Muscle of leg (tissue), 11 donors: ENCODE data around the gene MAB21L4. TPM values are rescaled to one million over a fixed set of nuclear protein-coding genes. Genes with fewer than 3 reads are reported as not detected.
"Not testable (repeated sequence)": the region's sequence is repeated elsewhere in the genome, so short reads cannot be mapped to it uniquely, and the experiment has no call there.

Experiments used
- DNase-seq: peaks from one replicate; pipeline ENCODE4 v3.0.0; 2013
- H3K27ac ChIP-seq: one replicate; pipeline ENCODE4 v1.5.1; 2013; ENCODE audit warnings: mild to moderate bottlenecking, low read length, control low read depth
- H3K27me3 ChIP-seq: one replicate; pipeline ENCODE4 v1.6.1; 2013; ENCODE audit warnings: low read length; ENCODE audit not compliant: control insufficient read depth, insufficient read depth
- H3K36me3 ChIP-seq: one replicate; pipeline ENCODE4 v1.6.1; 2013; ENCODE audit warnings: low read length; ENCODE audit not compliant: control insufficient read depth, insufficient read depth
- H3K4me1 ChIP-seq: one replicate; pipeline ENCODE4 v1.6.1; 2013; ENCODE audit warnings: low read length; ENCODE audit not compliant: control insufficient read depth, insufficient read depth
- H3K4me3 ChIP-seq: one replicate; pipeline ENCODE4 v1.5.1; 2013; ENCODE audit warnings: low read length, control low read depth
- H3K9me3 ChIP-seq: replicated peaks from 2 replicates; pipeline ENCODE4 v1.6.1; 2013; ENCODE audit warnings: low read depth, low read length; ENCODE audit not compliant: control insufficient read depth
- WGBS: methylation state at CpG from one replicate; pipeline ENCODE4 v1.1.5; 2013; ENCODE audit warnings: missing lambda C conversion rate; ENCODE audit not compliant: insufficient coverage; 5-methylcytosine and 5-hydroxymethylcytosine counted together
- polyA plus RNA-seq, 8 donors: library from polyadenylated mRNA; unstranded; fragments of 120-200 nt; gene quantifications; one replicate each; pipeline versions ENCODE4 v1.2.1 to v1.2.3, GENCODE V29; 2013; ENCODE audit warnings: inconsistent platforms in 1 of 8, low replicate concordance in 1 of 8; ENCODE audit not compliant: insufficient read length in 8 of 8, insufficient read depth in 1 of 8
- total RNA-seq: library from RNA; stranded (reverse); fragments of 120-200 nt; gene quantifications from one replicate; pipeline ENCODE4 v1.2.4, GENCODE V29; 2013

MAB21L4 gene
- total and polyA plus RNA-seq, 9 donors, result 0.06 to 2.4 (median 0.36) TPM; not detected in 4

- H3K27ac ChIP-seq, result no peak overlapping the region
- H3K27me3 ChIP-seq, result peaks cover 6% of the 10 kb centered on the region
- DNase-seq, result no peak
- H3K4me3 ChIP-seq, result no peak overlapping the region
- H3K36me3 ChIP-seq, result no peaks in the 10 kb centered on the region
- peaks cover 8% of the 10 kb centered on the region for H3K9me3 ChIP-seq
- peaks cover 5% of the 10 kb centered on the region for H3K4me1 ChIP-seq
- 83% methylated on average over 5 of the region's 8 CpGs for WGBS
Measured at GRCh38 chr2:240855670-240856069, 40.3 kb downstream of the MAB21L4 start.

- WGBS, result 87% methylated on average over 14 of the region's 15 CpGs
Measured at GRCh38 chr2:240852671-240853314, 43.2 kb downstream of the MAB21L4 start.

GRCh38 chr2:240851078-240851991 lies 44.6 kb downstream of the MAB21L4 start:
- Histone ChIP-seq H3K27ac (no peak overlapping the region), H3K9me3 (peaks cover 8% of the 10 kb centered on the region), H3K36me3 (no peaks in the 10 kb centered on the region), H3K4me3 (no peak overlapping the region), H3K4me1 (no peaks in the 10 kb centered on the region), H3K27me3 (peaks cover 6% of the 10 kb centered on the region)
- DNase-seq, result peak; percentile 83
- WGBS, result 37% methylated on average over 31 of the region's 33 CpGs

More at GRCh38 chr2:240852671-240853314, 43.2 kb downstream of the MAB21L4 start:
- no peak overlapping the region for H3K27ac ChIP-seq
- H3K27me3 ChIP-seq, result peaks cover 6% of the 10 kb centered on the region
- no peak overlapping the region for H3K4me3 ChIP-seq
- peaks cover 8% of the 10 kb centered on the region for H3K9me3 ChIP-seq
- no peaks in the 10 kb centered on the region for H3K36me3 ChIP-seq
- DNase-seq, result no peak
- H3K4me1 ChIP-seq, result peaks cover 5% of the 10 kb centered on the region

- Histone ChIP-seq H3K4me3 (no peak overlapping the region), H3K4me1 (no peaks in the 10 kb centered on the region), H3K27me3 (peaks cover 6% of the 10 kb centered on the region), H3K36me3 (no peaks in the 10 kb centered on the region), H3K9me3 (peaks cover 8% of the 10 kb centered on the region), H3K27ac (no peak overlapping the region)
- DNase-seq, result no peak
- 56% methylated on average over 11 of the region's 11 CpGs for WGBS
Measured at GRCh38 chr2:240850756-240851077, 45.2 kb downstream of the MAB21L4 start.

- H3K4me1 ChIP-seq, result no peaks in the 10 kb centered on the region
- peaks cover 7% of the 10 kb centered on the region for H3K9me3 ChIP-seq
- WGBS, result 79% methylated on average over 9 of the region's 11 CpGs
- H3K4me3 ChIP-seq, result no peak overlapping the region
- DNase-seq, result no peak
- no peaks in the 10 kb centered on the region for H3K36me3 ChIP-seq
- peaks cover 6% of the 10 kb centered on the region for H3K27me3 ChIP-seq
- H3K27ac ChIP-seq, result no peak overlapping the region
Measured at GRCh38 chr2:240850026-240850425, 45.9 kb downstream of the MAB21L4 start.

- no peaks in the 10 kb centered on the region for H3K4me1 ChIP-seq
- H3K36me3 ChIP-seq, result no peaks in the 10 kb centered on the region
- no peak overlapping the region for H3K4me3 ChIP-seq
- no peak for DNase-seq
- 68% methylated on average over 5 of the region's 12 CpGs for WGBS
- no peak overlapping the region for H3K27ac ChIP-seq
- H3K9me3 ChIP-seq, result peaks cover under 1% of the 10 kb centered on the region
- H3K27me3 ChIP-seq, result peaks cover under 1% of the 10 kb centered on the region
Measured at GRCh38 chr2:240848900-240849680, 46.9 kb downstream of the MAB21L4 start.

- no peaks in the 10 kb centered on the region for H3K27me3 ChIP-seq
- no peak overlapping the region for H3K4me3 ChIP-seq
- no peaks in the 10 kb centered on the region for H3K36me3 ChIP-seq
- no peaks in the 10 kb centered on the region for H3K9me3 ChIP-seq
- 94% methylated on average over 11 of the region's 13 CpGs for WGBS
- no peak overlapping the region for H3K27ac ChIP-seq
- no peak for DNase-seq
- H3K4me1 ChIP-seq, result no peaks in the 10 kb centered on the region
Measured at GRCh38 chr2:240847817-240848216, 48.1 kb downstream of the MAB21L4 start.

GRCh38 chr2:240846873-240847595 lies 48.9 kb downstream of the MAB21L4 start:
- no peak for DNase-seq
- Histone ChIP-seq H3K4me1 (no peaks in the 10 kb centered on the region), H3K27ac (no peak overlapping the region), H3K4me3 (no peak overlapping the region), H3K27me3 (peaks cover 2% of the 10 kb centered on the region), H3K9me3 (no peaks in the 10 kb centered on the region), H3K36me3 (no peaks in the 10 kb centered on the region)
- WGBS, result 90% methylated on average over 2 of the region's 5 CpGs

- not testable (repeated sequence) for H3K27me3 ChIP-seq, H3K9me3 ChIP-seq, H3K4me1 ChIP-seq, H3K36me3 ChIP-seq, H3K4me3 ChIP-seq, DNase-seq, H3K27ac ChIP-seq
- WGBS, result 83% methylated on average over 1 of the region's 2 CpGs
Measured at GRCh38 chr2:240846309-240846708, 49.6 kb downstream of the MAB21L4 start.
